AG20443 (cell line): ENCODE data around the gene TMEM198.

ENCODE experiments used
- DNase-seq: peaks from one replicate; pipeline ENCODE4 v3.0.0; 2012; ENCODE audit warnings: low spot score, mixed read lengths

TMEM198 gene

GRCh38 chr2:219545295-219545942, 1.6 kb downstream of the TMEM198 start:
- DNase-seq, result no peak

- DNase-seq, result no peak
Measured at GRCh38 chr2:219545943-219546352, 2.1 kb downstream of the TMEM198 start.

GRCh38 chr2:219547621-219548020, 3.8 kb downstream of the TMEM198 start:
- DNase-seq, result no peak

GRCh38 chr2:219548990-219549389, 5.2 kb downstream of the TMEM198 start:
- no peak for DNase-seq

GRCh38 chr2:219549619-219550018, 5.8 kb downstream of the TMEM198 start:
- no peak for DNase-seq

- DNase-seq, result peak; percentile 61
Measured at GRCh38 chr2:219551441-219552381, 7.9 kb downstream of the TMEM198 start.

GRCh38 chr2:219552382-219553167, 8.7 kb downstream of the TMEM198 start:
- DNase-seq, result peak; percentile 96

GRCh38 chr2:219553168-219553417, 9.3 kb downstream of the TMEM198 start:
- no peak for DNase-seq

- no peak for DNase-seq
Measured at GRCh38 chr2:219553463-219553963, 9.7 kb downstream of the TMEM198 start.

GRCh38 chr2:219554350-219554749, 10.5 kb downstream of the TMEM198 start:
- no peak for DNase-seq

- DNase-seq, result no peak
Measured at GRCh38 chr2:219555956-219556355, 12.1 kb downstream of the TMEM198 start.

GRCh38 chr2:219556413-219556812, 12.6 kb downstream of the TMEM198 start:
- DNase-seq, result no peak

- DNase-seq, result no peak
Measured at GRCh38 chr2:219557320-219557719, 13.5 kb downstream of the TMEM198 start.

- DNase-seq, result no peak
Measured at GRCh38 chr2:219557791-219558785, 14.3 kb downstream of the TMEM198 start.

GRCh38 chr2:219559156-219559915, 15.5 kb downstream of the TMEM198 start:
- no peak for DNase-seq

- DNase-seq, result peak; percentile 66
Measured at GRCh38 chr2:219560037-219560892, 16.4 kb downstream of the TMEM198 start.

GRCh38 chr2:219560893-219561178, 17.0 kb downstream of the TMEM198 start:
- no peak for DNase-seq

GRCh38 chr2:219561179-219562048, 17.6 kb downstream of the TMEM198 start:
- DNase-seq, result no peak
